ENCODE results near the gene GRIP1. TPM values are rescaled to one million over a fixed set of nuclear protein-coding genes. Genes with fewer than 3 reads are reported as not detected.

Gene GRIP1
- total and polyA plus RNA-seq, 10 of the 15 experiments (the other 5 are each of a cell fraction or from before 2014, with no cell fraction given) = 0.05 to 0.85 (median 0.50) TPM; not detected in 7

DNA sequence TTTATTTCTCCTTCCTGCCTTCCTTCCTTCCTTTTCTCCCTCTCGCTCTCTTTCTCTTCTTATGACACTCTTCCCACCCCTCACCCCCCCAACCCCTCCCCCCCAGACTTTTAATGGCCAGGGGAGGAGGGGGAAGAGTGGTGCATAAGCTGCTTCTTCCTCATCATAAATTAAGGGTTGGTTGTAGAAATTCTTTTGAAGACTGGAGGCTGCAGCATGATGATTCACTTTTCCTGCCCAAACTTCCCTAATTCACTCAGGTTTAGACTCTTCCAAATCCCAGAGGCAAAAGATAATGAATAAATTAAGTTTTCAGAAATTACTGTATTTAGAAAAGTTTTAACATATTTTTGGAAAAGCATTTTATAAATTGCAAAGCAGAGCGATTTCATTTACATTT lies 58.2 kb downstream of the GRIP1 start:
- FAIRE-seq = no peak
- H3K4me1 ChIP-seq (ENCODE audit: control insufficient read depth, insufficient read depth, low read length) = peaks cover 54% of the 10 kb centered on the region
- BruUV-seq (replicated peaks) = no TSS peak
- ChIA-PET CTCF (interaction anchor here (0.6 to 0.9 kb wide), 2 partner anchors 9 to 67 kb away, joined by 3 read pairs; no protein-coding TSS in a partner anchor), SMC1A (ENCODE audit: uncharacterized antibody, unreplicated experiment) (interaction anchor here (0.9 kb wide), 1 partner anchor 13 kb away, joined by 3 read pairs; no protein-coding TSS in a partner anchor), RAD21 (ENCODE audit: unreplicated experiment) (no interaction called here), POLR2A (no interaction called here)
- intact Hi-C loops (cut with micrococcal nuclease; ENCODE audit: unreplicated experiment) = no loop called here
- H3K27me3 ChIP-seq (replicated peaks in 1 of 2; ENCODE audit: control insufficient read depth in 2 of 2, insufficient read depth in 2 of 2, low read length in 1 of 2) = no peaks in the 10 kb centered on the region
- H3K9me3 ChIP-seq (replicated peaks; ENCODE audit: control insufficient read depth, insufficient read depth, low read length) = peaks cover 1% of the 10 kb centered on the region; the same call in 1 of the 3 replicates
- no peak for ATAC-seq
- H2AFZ ChIP-seq (ENCODE audit: control insufficient read depth, low read depth, low read length) = no peak overlapping the region; the same call in 1 of the 2 replicates
- H3K79me2 ChIP-seq (ENCODE audit: control insufficient read depth, insufficient read depth, low read length) = no peaks in the 10 kb centered on the region
- no peaks in the 10 kb centered on the region for H3K36me3 ChIP-seq (ENCODE audit: control insufficient read depth in 2 of 2, insufficient read depth in 2 of 2, low read length in 1 of 2)
- H3K9ac ChIP-seq (ENCODE audit: control insufficient read depth, insufficient read depth, low read length) = no peak overlapping the region
- no peak for DNase-seq (ENCODE audit: low read depth, low spot score)
- no peak overlapping the region; the same call in 1 of the 2 replicates for H3K4me2 ChIP-seq (ENCODE audit: control insufficient read depth, insufficient read depth)
- 0% methylated on average over 1 of the region's 2 CpGs for WGBS (ENCODE audit: insufficient coverage, insufficient replicate concordance, low lambda C conversion rate, missing lambda C conversion rate)
- no peak overlapping the region for H3K4me3 ChIP-seq
- no peak overlapping the region for H3K27ac ChIP-seq (ENCODE audit: control insufficient read depth, insufficient read depth)
- H4K20me1 ChIP-seq (ENCODE audit: control insufficient read depth, insufficient read depth) = no peaks in the 10 kb centered on the region
- in situ Hi-C loops (cut with MboI) = no loop called here
- TF ChIP-seq ESRRA (IDR thresholded peaks at IDR 0.05; ENCODE audit: low read length) (no peak), HDAC2 (IDR thresholded peaks at IDR 0.05) (no peak), ZNF24 (IDR thresholded peaks at IDR 0.05) (no peak), EGR1 (IDR thresholded peaks at IDR 0.05; ENCODE audit: borderline replicate concordance in 1 of 2, low read depth in 2 of 2, low read length in 2 of 2) (no peak), MEF2B (IDR thresholded peaks at IDR 0.05; ENCODE audit: partially characterized antibody, poor library complexity, severe bottlenecking) (no peak), NR2C1 (IDR thresholded peaks at IDR 0.05) (no peak), MYB (IDR thresholded peaks at IDR 0.05; ENCODE audit: borderline replicate concordance, low read depth, low read length) (no peak)
- TF ChIP-seq, protein P1, sequence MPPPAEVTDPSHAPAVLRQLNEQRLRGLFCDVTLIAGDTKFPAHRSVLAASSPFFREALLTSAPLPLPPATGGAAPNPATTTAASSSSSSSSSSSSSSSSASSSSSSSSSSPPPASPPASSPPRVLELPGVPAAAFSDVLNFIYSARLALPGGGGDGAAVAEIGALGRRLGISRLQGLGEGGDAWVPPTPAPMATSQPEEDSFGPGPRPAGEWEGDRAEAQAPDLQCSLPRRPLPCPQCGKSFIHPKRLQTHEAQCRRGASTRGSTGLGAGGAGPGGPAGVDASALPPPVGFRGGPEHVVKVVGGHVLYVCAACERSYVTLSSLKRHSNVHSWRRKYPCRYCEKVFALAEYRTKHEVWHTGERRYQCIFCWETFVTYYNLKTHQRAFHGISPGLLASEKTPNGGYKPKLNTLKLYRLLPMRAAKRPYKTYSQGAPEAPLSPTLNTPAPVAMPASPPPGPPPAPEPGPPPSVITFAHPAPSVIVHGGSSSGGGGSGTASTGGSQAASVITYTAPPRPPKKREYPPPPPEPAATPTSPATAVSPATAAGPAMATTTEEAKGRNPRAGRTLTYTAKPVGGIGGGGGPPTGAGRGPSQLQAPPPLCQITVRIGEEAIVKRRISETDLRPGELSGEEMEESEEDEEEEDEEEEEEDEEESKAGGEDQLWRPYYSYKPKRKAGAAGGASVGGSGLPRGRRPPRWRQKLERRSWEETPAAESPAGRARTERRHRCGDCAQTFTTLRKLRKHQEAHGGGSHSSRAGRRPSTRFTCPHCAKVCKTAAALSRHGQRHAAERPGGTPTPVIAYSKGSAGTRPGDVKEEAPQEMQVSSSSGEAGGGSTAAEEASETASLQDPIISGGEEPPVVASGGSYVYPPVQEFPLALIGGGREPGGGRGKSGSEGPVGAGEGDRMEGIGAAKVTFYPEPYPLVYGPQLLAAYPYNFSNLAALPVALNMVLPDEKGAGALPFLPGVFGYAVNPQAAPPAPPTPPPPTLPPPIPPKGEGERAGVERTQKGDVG (CRISPR knock-in tag; IDR thresholded peaks at IDR 0.05) = no peak
- TF ChIP-seq, protein P2, sequence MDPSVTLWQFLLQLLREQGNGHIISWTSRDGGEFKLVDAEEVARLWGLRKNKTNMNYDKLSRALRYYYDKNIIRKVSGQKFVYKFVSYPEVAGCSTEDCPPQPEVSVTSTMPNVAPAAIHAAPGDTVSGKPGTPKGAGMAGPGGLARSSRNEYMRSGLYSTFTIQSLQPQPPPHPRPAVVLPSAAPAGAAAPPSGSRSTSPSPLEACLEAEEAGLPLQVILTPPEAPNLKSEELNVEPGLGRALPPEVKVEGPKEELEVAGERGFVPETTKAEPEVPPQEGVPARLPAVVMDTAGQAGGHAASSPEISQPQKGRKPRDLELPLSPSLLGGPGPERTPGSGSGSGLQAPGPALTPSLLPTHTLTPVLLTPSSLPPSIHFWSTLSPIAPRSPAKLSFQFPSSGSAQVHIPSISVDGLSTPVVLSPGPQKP (IDR thresholded peaks at IDR 0.05; ENCODE audit: low read depth, low read length) = no peak
- TF ChIP-seq, protein P3, sequence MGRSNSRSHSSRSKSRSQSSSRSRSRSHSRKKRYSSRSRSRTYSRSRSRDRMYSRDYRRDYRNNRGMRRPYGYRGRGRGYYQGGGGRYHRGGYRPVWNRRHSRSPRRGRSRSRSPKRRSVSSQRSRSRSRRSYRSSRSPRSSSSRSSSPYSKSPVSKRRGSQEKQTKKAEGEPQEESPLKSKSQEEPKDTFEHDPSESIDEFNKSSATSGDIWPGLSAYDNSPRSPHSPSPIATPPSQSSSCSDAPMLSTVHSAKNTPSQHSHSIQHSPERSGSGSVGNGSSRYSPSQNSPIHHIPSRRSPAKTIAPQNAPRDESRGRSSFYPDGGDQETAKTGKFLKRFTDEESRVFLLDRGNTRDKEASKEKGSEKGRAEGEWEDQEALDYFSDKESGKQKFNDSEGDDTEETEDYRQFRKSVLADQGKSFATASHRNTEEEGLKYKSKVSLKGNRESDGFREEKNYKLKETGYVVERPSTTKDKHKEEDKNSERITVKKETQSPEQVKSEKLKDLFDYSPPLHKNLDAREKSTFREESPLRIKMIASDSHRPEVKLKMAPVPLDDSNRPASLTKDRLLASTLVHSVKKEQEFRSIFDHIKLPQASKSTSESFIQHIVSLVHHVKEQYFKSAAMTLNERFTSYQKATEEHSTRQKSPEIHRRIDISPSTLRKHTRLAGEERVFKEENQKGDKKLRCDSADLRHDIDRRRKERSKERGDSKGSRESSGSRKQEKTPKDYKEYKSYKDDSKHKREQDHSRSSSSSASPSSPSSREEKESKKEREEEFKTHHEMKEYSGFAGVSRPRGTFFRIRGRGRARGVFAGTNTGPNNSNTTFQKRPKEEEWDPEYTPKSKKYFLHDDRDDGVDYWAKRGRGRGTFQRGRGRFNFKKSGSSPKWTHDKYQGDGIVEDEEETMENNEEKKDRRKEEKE (IDR thresholded peaks at IDR 0.05) = no peak
- TF ChIP-seq, protein P4, sequence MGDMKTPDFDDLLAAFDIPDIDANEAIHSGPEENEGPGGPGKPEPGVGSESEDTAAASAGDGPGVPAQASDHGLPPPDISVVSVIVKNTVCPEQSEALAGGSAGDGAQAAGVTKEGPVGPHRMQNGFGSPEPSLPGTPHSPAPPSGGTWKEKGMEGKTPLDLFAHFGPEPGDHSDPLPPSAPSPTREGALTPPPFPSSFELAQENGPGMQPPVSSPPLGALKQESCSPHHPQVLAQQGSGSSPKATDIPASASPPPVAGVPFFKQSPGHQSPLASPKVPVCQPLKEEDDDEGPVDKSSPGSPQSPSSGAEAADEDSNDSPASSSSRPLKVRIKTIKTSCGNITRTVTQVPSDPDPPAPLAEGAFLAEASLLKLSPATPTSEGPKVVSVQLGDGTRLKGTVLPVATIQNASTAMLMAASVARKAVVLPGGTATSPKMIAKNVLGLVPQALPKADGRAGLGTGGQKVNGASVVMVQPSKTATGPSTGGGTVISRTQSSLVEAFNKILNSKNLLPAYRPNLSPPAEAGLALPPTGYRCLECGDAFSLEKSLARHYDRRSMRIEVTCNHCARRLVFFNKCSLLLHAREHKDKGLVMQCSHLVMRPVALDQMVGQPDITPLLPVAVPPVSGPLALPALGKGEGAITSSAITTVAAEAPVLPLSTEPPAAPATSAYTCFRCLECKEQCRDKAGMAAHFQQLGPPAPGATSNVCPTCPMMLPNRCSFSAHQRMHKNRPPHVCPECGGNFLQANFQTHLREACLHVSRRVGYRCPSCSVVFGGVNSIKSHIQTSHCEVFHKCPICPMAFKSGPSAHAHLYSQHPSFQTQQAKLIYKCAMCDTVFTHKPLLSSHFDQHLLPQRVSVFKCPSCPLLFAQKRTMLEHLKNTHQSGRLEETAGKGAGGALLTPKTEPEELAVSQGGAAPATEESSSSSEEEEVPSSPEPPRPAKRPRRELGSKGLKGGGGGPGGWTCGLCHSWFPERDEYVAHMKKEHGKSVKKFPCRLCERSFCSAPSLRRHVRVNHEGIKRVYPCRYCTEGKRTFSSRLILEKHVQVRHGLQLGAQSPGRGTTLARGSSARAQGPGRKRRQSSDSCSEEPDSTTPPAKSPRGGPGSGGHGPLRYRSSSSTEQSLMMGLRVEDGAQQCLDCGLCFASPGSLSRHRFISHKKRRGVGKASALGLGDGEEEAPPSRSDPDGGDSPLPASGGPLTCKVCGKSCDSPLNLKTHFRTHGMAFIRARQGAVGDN (IDR thresholded peaks at IDR 0.05) = no peak

All from GM12878 (cell line).